Mesothelial cell of epicardium (in vitro differentiated cells): Measurements from ENCODE around the gene PARP8. TPM values are rescaled to one million over a fixed set of nuclear protein-coding genes. Genes with fewer than 3 reads are reported as not detected.
"Not testable (repeated sequence)": the region's sequence is repeated elsewhere in the genome, so short reads cannot be mapped to it uniquely, and the experiment has no call there.

Experiments used
- DNase-seq, 2 experiments: peaks; one replicate each; pipeline ENCODE4 v3.0.0; 2021; ENCODE audit warnings: low spot score in 2 of 2; ENCODE audit not compliant: unreplicated experiment in 2 of 2
- H3K27ac Mint-ChIP-seq: 2 replicates; pipeline ENCODE4 v1.8.0; 2021; ENCODE audit warnings: mixed read lengths
- H3K27me3 Mint-ChIP-seq: 2 replicates; pipeline ENCODE4 v1.8.0; 2021; ENCODE audit warnings: low read depth, mixed read lengths
- H3K36me3 Mint-ChIP-seq: 2 replicates; pipeline ENCODE4 v1.8.0; 2021; ENCODE audit warnings: mixed read lengths
- H3K4me1 Mint-ChIP-seq: 2 replicates; pipeline ENCODE4 v1.8.0; 2021; ENCODE audit warnings: mixed read lengths
- H3K4me3 Mint-ChIP-seq: 2 replicates; pipeline ENCODE4 v1.8.0; 2021; ENCODE audit warnings: mild to moderate bottlenecking, moderate library complexity, mixed read lengths
- H3K9me3 Mint-ChIP-seq: 2 replicates; pipeline ENCODE4 v1.8.0; 2021; ENCODE audit warnings: mixed read lengths
- total RNA-seq: library from RNA; stranded (reverse); gene quantifications from 3 replicates; pipeline ENCODE4 v1.2.1, GENCODE V29; 2021
- TF ChIP-seq, protein P1 (sequence below): fragments of 200-600 bp; sonication (generic); IDR thresholded peaks from one replicate; pipeline ENCODE4 v1.5.0; 2021; ENCODE audit warnings: antibody characterized with exemption; ENCODE audit not compliant: unreplicated experiment

PARP8 gene, protein sequence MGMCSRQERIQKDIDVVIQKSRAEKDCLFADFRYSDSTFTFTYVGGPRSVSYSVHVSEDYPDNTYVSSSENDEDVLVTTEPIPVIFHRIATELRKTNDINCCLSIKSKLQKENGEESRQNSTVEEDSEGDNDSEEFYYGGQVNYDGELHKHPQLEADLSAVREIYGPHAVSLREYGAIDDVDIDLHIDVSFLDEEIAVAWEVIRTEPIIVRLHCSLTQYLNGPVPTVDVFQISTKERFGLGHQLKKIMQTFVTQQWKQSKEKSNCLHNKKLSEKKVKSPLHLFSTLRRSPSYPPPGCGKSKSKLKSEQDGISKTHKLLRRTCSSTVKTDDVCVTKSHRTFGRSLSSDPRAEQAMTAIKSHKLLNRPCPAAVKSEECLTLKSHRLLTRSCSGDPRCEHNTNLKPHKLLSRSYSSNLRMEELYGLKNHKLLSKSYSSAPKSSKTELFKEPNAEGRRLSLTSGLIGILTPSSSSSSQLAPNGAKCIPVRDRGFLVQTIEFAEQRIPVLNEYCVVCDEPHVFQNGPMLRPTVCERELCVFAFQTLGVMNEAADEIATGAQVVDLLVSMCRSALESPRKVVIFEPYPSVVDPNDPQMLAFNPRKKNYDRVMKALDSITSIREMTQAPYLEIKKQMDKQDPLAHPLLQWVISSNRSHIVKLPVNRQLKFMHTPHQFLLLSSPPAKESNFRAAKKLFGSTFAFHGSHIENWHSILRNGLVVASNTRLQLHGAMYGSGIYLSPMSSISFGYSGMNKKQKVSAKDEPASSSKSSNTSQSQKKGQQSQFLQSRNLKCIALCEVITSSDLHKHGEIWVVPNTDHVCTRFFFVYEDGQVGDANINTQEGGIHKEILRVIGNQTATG
- 27.0 to 29.4 TPM (median 27.5 TPM) in 3 replicates for total RNA-seq

DNA sequence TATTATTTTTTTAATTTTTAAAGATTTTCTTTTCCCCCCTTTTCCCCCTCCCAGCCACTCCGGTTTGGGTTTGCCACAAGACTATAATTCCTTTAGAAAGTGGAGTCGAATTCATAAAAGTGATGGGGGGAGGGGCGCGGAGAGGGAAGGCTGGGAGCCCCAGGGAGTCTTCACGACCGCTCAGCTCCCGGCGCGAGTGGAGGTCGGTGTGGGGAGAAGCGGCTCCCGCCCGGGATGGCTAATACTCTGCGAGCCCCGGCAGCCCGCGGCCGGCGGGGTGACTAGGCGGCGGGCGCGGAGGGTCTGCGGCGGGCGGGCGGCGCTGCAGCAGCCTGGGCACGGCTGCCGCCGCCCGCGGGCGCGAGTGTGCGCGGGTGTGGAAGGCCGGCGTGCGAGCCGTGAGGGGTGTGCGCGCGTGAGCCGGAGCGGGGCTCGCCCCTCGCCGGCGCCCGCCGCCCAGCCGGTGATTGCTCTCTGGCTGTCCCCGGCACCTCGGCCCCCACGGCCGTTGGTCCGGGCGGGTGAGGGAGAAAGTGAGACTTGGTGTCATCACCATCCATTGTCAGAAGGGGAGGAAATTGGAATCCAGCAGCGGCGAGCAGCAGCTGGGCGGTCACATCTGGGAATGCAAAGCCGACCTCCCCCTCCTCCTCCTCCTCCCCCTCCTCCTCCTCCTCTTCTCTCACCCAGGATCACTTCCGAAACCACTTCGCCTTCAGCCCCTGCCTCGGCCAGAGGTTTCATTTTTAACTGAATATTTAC, at the start of gene PARP8:
Gene PARP8 (plus strand): TSS at position 377 of the 762 bp plus-strand sequence. CDS start 459 bp downstream, outside the sequence.
- Mint-ChIP-seq H3K4me1 (peaks cover 25% of the 10 kb centered on the region), H3K4me3 (peak within 1 kb of the TSS; percentile 95), H3K36me3 (no peaks in the 10 kb centered on the region), H3K27me3 (no peaks in the 10 kb centered on the region), H3K9me3 (no peaks in the 10 kb centered on the region), H3K27ac (peak within 1 kb of the TSS; percentile 99)
- DNase-seq: peak; percentile 25 to 62
- TF ChIP-seq, protein P1, sequence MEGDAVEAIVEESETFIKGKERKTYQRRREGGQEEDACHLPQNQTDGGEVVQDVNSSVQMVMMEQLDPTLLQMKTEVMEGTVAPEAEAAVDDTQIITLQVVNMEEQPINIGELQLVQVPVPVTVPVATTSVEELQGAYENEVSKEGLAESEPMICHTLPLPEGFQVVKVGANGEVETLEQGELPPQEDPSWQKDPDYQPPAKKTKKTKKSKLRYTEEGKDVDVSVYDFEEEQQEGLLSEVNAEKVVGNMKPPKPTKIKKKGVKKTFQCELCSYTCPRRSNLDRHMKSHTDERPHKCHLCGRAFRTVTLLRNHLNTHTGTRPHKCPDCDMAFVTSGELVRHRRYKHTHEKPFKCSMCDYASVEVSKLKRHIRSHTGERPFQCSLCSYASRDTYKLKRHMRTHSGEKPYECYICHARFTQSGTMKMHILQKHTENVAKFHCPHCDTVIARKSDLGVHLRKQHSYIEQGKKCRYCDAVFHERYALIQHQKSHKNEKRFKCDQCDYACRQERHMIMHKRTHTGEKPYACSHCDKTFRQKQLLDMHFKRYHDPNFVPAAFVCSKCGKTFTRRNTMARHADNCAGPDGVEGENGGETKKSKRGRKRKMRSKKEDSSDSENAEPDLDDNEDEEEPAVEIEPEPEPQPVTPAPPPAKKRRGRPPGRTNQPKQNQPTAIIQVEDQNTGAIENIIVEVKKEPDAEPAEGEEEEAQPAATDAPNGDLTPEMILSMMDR: no peak

DNA sequence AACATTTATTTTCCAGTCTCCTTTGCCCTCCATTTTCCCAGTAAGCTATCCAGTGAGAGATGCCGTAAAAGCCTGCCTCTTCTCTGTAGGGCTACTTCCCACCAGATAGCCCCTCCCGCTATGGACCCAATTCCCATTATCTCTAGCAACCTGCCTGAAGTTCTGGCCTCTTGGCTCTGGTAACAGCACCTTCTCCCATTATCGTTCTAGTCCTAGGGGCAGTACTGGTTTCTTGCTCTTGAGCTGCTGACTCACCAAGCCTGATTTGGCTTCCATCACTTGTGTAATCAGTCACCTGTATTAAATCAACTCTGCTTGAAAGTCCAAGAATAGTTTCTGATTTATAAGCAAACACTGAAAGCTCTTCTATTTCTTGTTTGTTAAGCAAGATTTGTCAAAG, 42.8 kb upstream of the PARP8 start:
- H3K27ac Mint-ChIP-seq: no peak overlapping the region

GRCh38 chr5:50634866-50635265, 31.6 kb upstream of the PARP8 start:
- H3K4me3 Mint-ChIP-seq, H3K36me3 Mint-ChIP-seq, H3K4me1 Mint-ChIP-seq, DNase-seq, H3K9me3 Mint-ChIP-seq, H3K27me3 Mint-ChIP-seq, H3K27ac Mint-ChIP-seq: not testable (repeated sequence)

More for the DNA sequence above, 42.8 kb upstream of the PARP8 start:
- Mint-ChIP-seq H3K27me3 (no peaks in the 10 kb centered on the region), H3K9me3 (peaks cover 8% of the 10 kb centered on the region), H3K4me3 (no peak overlapping the region), H3K4me1 (no peaks in the 10 kb centered on the region), H3K36me3 (no peaks in the 10 kb centered on the region)
- DNase-seq: no peak
- TF ChIP-seq, protein P1: no peak

DNA sequence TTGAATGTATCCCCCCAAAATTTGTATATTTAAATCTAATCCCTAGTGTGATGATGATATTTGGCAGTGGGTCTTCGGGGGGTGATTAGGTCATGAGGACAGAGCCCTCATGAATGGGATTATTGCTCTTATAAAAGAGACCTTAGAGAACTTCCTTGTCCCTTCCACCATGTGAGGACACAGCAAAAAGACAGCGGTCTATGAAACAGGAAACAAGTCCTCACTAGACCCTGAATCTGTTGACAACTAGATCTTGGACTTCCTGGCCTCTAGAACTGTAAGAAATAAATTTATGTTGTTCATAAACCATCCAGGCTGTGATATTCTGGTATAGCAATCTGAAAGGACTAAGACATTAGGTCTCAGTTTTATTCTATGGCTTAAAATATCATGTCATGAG, 28.9 kb upstream of the PARP8 start:
- not testable (repeated sequence) for H3K4me3 Mint-ChIP-seq, DNase-seq, H3K27ac Mint-ChIP-seq, H3K27me3 Mint-ChIP-seq, H3K9me3 Mint-ChIP-seq, H3K4me1 Mint-ChIP-seq, H3K36me3 Mint-ChIP-seq

DNA sequence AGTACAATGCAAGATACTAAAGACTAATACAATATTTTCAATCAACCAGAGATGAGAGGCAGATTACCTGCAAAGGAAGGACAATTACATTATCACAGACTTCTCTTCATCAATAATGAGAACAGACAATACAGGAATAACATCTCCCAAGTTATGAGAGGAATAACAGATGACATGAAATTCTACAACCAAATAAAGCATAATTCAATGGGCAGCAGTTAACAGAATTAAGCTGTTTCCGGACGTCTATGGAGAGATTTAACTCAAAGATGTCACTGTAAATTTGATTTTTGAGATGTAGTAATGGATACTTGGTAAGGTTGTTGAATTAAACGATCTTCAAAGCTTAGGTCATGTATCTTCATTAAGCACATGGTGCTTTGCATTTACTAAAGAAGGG, 19.8 kb upstream of the PARP8 start:
- H3K27me3 Mint-ChIP-seq: no peaks in the 10 kb centered on the region
- no peak overlapping the region for H3K4me3 Mint-ChIP-seq
- H3K36me3 Mint-ChIP-seq: no peaks in the 10 kb centered on the region
- DNase-seq: no peak
- H3K27ac Mint-ChIP-seq: no peak overlapping the region
- H3K9me3 Mint-ChIP-seq: no peaks in the 10 kb centered on the region
- no peaks in the 10 kb centered on the region for H3K4me1 Mint-ChIP-seq
- TF ChIP-seq, protein P1: no peak

DNA sequence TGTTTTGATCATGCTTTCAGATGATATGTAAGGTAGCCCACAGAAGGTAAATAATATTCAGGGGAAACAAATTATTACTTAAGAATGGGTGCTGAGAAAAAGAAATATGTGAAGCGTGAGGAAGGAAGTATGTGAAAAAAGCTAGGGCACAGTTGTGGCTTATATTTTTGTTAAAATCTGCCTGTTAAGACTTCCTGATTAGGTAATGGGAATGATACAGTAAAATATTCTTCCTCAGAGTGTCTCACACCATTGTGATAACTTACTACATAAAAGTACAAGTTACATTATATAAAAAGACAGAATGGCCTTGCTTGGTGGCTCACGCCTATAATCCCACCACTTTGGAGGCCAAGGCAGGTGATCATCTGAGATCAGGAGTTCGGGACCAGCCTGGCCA, 18.7 kb upstream of the PARP8 start:
- no peaks in the 10 kb centered on the region for H3K9me3 Mint-ChIP-seq
- no peak for DNase-seq
- no peak overlapping the region for H3K4me3 Mint-ChIP-seq
- H3K27me3 Mint-ChIP-seq: no peaks in the 10 kb centered on the region
- H3K36me3 Mint-ChIP-seq: no peaks in the 10 kb centered on the region
- no peaks in the 10 kb centered on the region for H3K4me1 Mint-ChIP-seq
- H3K27ac Mint-ChIP-seq: no peak overlapping the region
- TF ChIP-seq, protein P1: no peak
